Embryonic facial prominence (tissue), 1 donor: ENCODE results near the gene SSMEM1.
"Not testable (repeated sequence)": the region's sequence is repeated elsewhere in the genome, so short reads cannot be mapped to it uniquely, and the experiment has no call there.

Experiments
- DNase-seq: peaks from one replicate; pipeline ENCODE4 v3.0.0-alpha.2; 2016; ENCODE audit errors: extremely low spot score

The SSMEM1 gene

DNA sequence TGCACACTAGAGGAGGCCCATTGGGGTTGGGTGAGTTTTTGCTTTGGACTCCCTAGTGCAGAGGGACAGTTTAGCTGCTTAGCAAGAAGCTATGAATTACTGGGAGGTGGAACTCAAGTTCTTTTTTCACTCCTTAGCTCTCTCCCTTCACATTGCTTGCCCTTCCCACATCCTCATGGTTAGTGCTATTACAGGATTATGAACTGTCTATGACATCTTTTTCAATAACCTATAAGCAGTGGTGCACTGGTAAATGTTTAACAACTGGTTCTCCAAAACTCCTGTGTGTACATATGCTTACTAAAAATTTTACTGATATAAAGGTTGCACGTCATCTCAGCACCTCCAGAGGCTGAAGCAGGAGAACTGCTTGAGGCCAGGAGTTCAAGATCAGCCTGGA is 6.2 kb downstream of the SSMEM1 start:
- DNase-seq, result no peak

DNA sequence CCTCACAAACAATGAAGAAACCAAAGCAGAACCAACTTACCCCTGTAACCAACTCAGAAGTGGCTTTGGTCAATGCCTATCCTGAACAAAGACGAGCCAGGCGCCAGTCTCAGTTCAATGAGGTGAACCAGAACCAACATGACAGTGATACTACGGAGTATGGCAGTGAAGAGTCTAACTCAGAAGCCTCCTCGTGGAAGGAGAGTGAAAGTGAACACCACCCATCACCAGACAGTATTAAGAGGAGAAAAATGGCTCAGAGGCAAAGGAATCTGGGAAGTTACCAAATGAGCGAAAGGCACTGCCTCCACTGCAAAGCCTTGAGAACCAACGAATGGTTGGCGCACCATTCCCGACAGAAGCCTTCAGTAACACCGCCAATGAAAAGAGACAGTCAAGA is 8.4 kb downstream of the SSMEM1 start:
- no peak for DNase-seq

DNA sequence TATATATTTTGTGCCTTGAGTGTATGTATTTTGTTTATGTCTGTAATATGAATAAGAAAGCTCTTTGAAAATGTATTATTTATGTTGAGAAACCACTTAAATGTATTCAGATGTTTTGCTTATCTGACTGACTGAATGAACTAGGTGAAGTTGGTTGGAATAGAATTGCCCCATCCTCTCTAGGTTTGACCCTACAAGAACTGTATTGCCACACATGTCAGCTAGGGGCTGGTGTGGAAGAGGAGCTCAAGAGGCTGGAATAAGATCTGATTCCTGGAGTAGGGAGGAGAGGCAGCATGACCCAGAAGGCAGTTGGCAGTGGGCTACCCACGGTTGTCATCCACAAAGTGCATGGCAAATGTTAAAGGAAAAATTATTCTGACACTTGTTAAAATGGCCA is 9.1 kb downstream of the SSMEM1 start:
- no peak for DNase-seq

DNA sequence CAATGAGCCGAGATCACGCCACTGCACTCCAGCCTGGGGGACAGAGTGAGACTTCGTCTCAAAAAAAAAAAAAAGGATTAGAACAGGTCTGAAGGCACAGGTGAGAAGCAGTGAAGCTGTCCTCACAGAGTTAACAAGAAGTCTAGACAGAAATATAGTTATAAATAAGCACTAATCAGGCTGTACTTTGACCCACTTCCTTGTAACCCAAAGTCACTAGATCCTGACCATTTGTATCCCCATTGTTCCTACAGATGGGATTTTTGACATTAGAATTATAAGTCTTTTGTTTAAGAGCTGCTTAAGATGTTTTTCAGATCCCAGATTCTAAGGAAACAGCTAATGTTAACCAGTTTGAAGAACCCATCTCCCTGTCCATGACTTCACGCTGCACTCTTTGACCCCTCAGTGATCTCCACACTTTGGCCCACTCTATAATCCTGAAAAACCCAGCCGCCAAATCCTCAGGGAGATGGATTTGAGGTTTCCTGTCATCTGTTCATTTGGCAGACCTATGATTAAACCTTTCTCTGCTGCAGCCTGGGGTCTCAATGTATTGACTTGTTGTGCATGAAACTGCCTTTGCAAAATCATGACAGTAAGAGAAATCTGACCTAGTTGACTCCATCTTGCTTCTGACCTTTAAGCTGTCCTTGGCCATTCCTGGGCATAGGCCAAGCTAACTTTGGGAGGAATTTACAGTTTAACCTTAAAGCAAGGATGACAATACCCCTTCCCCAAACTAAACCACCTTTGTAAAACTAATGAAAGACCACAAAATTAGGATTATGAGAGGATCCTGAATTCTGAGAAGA is 11.4 kb downstream of the SSMEM1 start:
- DNase-seq, result no peak

DNA sequence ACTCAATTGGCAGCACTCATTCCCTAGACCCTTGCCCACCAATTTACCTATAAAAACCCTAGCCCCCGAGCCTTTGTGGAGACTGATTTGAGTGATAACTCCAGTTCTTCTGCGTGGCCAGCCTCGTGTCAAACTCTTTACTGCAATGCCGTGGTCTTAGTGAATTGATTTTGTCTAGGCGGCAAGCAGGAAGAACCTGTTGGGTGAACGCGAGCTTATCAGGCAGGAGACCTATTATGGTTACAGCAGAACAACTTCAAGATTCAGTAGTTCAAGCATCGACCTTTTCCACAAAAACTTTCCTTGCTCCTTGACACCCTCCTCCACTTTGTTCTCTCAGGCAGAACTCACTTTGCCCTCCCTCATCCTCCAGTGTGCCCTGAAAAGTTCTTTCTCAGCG is 12.2 kb downstream of the SSMEM1 start:
- no peak for DNase-seq

DNA sequence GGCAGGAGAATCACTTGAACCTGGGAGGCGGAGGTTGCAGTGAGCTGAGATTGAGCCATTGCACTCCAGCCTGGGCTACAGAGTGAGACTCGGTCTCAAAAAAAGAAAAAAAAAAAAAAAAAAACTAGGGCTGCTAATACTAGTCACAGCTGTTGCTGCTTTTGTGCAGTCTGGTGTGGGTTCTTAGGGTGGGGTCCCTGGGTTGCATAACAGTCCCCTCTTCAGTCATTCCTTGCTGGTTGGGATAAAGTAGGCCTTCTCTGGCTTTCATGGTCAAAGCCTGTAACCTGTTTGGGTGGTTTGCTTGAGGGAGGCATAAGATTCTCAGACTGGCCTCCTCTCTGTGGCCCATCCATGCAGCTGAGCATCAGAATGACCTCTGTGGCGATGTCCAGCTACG is 14.1 kb downstream of the SSMEM1 start:
- no peak for DNase-seq

DNA sequence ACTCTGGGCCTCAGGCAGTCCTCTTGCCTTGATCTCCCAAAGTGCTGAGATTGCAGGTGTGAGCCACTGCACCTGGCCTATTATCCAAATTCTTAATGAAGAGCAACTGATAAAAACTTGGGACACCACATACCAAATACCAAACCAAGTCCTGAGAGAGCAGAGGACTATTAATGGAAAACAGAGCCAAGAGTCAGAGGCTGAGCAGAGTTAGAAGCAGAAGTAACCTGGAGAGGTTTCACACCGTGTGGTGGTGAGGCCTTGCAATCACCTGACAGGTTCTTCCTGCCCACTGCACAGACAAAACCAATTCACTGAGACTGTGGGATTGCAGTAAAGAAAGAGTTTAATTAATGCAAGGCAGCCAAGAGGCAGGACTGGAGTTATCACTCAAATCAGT is 16.0 kb downstream of the SSMEM1 start:
- DNase-seq, result no peak

DNA sequence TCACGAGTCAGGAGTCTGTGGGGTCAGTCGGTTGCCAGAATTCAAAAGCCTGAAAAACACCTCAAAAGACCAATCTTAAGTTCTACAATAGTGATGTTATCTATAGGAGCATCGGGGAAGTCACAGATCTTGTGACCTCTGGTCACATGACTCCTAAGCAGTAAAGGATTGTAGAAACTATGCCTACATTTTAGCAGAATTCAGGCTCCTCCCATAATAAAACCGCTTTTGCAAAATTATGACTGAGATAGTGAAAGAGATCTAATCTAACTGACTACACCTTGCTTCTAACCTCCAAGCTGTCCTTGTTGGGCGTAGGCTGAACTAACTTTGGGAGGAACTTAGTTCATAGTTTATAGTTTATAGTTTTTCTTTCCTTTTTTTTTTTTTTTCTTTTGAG is 16.6 kb downstream of the SSMEM1 start:
- DNase-seq, result no peak

DNA sequence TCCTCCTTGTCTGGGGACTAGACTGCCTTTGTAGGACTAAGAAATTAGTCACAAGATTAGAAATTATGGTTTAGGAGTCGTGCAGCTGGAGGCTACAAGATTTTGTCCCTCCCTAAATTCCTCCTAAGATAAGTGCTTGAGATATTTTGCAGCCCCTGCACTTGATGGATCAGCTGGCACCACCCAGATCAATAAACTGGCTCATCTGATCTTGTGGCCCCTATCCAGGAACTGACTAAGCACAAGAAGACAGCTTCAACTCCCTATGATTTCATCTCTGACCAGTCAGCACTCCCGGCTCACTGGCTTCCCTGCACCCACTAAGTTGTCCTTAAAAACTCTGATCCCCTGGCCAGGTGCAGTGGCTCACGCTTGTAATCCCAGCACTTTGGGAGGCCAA is 17.3 kb downstream of the SSMEM1 start:
- DNase-seq, result not testable (repeated sequence)

DNA sequence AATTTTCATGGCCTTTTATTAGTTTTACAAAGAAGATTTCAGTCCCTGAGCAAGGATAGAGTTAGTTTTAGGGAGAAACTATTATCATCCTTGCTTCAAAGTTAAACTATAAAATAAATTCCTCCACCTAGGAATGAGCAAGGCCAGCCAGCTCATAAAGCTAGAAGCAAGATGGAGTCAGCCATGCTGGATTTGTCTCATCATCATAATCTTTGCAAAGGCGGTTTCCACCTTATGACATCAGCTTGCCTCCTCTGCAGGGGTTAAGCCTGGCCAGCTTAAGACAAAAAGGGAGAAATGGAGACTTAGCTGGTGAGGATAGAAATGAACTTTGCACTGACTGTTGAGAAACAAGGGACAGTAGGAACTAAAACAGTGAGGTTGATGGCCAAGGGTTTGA is 18.7 kb downstream of the SSMEM1 start:
- DNase-seq, result no peak

DNA sequence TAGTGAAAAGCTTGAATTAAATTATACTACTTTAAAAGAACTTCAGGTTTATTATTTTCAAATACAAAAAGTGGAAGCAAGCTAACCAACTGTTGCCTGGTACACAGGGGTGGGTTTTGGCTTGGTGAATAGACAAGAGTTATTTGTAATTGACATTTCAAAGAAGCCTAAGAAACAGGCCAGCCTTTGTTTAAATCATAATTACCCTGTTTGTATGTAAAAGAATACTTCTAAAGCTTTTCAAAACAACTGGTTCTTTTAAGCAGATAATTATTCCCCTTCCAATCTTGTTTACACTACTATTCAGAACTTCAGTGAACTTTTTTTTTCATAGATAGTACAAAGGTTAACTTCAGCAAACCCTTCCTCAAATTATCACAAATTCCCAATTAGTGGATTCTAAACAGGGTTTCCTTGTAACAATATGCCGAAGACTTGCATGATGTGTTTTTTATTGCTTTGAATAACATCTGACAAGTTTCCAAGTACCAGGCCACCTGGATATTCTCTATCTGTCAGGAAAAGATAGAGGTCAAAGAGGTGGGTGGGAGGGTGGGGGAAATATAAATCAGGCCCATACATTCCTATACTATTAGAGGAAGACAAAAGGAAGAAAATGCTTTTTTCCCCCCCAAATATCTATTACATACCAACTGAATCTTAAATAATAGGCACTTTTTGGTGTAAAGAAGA is 20.4 kb downstream of the SSMEM1 start:
- no peak for DNase-seq

DNA sequence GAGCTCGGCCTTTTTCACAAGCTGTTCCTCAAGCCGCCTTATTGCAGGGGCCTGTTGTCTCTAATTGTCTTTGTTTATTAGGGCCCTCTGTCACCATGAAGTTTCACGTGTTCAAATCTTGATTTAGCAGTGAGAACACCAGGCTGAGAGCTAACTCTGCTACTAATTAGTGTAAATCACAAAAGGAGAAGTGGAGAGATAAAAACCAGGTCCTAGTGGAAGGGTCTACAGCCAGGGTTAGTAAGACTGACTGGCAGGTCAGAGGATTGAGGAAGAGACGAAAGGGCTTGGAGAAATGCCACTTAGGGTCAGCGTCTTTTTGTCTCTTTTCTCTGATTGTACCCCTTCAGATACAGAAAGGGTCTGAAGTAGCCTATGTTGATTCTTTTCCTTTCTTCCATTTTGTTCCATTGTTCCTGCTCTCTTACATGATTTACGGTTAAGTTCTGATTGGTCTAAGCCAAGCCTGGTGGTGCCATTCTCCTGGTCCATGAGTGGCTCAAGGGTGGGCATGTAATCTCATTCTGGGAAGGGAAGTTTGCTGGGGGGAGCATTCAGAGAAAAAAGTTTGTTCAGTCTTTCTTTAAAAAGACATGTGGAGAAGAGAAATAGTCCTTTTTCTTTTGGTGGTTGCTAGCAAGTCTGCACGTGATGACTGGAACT is 21.3 kb downstream of the SSMEM1 start:
- no peak for DNase-seq

DNA sequence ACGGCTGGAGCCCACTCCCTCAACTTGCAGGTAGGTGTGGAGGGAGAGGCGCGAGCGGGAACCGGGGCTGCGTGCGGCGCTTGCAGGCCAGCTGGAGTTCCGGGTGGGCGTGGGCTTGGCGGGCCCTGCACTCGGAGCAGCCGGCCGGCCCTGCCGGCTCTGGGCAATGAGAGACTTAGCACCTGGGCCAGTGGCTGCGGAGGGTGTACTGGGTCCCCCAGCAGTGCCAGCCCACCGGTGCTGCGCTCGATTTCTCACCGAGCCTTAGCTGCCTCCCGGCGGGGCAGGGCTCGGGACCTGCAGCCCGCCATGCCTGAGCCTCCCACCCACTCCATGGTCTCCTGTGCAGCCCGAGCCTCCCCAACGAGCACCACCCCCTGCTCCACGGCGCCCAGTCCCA is 22.3 kb downstream of the SSMEM1 start:
- DNase-seq, result not testable (repeated sequence)

DNA sequence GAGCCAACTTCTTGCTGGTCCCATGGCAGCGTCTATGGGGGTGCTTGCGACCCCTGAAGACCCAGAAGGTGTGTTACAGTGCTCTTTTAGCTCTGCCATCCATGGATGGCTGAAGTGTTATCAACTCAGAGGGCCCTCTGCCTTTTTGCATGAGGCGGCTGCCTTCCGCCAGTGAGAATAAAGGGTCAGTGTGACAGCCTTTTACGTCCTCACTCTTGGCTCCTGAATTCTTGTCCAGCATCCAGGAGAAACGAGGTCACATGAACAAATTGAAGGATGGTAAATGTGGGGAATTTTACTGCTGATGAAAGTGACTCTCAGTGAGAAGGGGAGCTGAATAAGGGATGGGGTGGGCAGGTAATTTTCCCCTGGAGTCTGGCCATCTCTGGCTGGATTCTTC is 24.1 kb downstream of the SSMEM1 start:
- no peak for DNase-seq

DNA sequence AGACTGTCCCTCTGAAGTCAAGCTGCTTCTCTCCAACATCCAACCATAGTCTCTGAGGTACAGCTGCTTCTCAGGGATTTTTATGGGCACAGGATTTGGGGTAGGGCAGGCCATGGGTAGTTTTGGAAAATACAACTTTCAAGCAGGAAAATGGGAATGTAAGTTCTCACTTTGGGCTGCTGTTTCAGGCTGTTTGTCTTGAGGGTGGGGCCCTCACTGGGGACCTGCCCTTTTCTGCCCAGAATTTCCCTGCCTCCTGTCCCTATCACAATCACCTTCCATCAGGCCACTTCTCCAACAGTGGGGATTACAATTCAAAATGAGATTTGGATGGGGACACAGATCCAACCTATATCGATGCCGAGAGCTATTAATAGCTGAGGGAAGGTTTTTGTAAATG is 24.5 kb downstream of the SSMEM1 start:
- no peak for DNase-seq

DNA sequence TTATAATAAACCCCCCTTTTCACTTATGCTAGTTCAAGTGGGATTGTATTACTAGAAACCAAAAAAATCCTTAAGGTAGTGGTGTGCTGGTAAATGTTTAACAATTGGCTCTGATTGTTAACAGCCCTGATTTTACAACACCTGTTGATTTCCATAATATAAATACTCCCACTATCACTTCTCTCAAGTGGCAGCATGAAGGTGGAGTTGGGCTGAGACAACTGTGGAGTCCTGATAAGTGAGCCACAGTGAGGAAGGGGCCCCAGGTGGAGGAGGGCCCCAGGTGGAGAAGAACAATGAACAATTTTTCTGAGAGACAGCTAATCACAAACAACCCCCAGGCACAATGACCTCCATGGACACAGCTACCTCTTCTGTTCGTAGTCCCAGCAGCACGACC is 26.4 kb downstream of the SSMEM1 start:
- DNase-seq, result no peak

DNA sequence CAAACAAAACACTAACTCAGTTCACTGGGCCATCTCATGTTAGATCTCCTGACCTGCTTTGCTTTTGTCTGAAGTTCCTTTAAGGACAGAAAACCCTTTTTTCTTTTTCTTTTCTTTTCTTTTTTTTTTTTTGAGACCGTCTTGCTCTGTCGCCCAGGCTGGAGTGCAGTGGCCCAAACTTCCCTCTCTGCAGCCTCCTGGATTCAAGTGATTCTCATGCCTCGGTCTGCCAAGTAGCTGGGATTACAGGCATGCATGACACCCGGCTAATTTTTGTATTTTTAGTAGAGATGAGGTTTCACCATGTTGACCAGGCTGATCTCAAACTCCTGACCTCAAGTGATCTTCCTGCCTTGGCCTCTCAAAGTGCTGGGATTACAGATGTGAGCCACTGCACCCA is 28.7 kb downstream of the SSMEM1 start:
- DNase-seq, result not testable (repeated sequence)

DNA sequence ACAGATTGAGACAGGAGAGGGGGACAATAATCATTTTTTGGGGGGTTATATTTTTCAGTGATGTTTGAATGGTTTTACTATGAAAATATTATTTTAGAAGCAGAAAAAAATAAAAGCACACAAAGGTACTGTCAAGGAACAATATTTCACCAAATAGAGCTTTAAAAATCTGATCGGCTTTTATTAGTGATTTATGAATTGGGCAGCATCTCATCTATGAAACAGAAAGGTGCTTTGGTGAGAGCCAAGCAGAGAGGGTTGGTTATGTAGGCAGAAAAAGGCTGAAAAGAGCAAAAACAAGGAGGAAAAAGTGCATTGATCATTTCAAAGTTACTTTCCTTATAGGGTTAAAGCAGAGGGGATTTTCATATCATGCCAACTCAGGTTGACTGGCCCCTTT is 32.6 kb downstream of the SSMEM1 start:
- DNase-seq, result no peak

DNA sequence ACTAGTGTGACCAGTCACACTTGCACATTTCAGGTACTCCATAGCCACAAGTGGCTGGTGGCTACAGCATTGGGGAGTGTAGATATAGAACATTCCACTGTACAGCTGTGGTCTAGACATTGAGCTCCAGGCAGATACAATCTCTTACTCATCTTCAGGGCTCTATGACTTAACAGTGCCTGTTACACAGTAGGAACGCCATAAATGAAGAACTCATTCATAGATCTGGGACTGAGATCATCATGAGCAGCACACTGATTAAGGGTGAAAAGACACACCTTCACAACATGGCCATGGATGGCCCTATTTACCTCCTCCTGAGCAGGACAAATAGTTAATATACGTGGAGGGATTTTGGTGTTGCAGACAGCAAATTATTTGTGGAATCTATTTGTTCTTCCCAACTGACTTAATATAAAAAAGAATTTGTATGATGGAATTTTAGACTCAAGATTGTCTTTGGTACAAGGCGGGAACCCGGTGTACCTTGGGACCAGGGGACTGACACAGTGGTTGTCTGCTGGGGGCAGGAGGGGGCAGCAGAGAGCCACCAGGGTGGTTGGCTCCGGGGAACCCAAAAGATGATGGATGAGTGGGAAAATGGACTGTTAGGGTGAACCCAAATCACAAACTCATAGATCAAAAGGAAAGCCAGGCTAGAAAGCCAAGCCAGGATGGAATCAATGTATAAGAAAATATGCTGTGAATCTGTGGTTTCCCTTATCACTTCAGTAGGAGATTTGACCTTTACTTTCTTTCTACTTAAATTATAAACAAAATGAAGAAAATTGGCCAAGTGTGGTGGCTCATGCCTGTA is 34.7 kb downstream of the SSMEM1 start:
- no peak for DNase-seq

DNA sequence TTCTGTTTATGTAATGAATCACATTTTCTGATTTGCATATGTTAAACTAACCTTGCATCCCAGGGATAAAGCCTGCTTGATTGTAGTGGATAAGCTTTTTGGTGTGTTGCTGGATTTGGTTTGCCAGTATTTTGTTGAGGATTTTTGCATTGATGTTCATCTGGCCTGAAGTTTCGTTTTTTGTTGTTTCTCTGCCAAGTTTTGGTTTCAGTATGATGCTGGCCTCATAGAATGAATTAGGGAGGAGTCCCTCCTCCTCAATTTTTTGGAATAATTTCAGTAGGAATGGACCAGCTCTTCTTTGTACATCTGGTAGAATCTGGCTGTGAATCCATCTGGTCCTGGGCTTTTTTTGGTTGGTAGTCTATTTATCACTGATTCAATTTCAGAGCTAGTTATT is 35.8 kb downstream of the SSMEM1 start:
- not testable (repeated sequence) for DNase-seq

DNA sequence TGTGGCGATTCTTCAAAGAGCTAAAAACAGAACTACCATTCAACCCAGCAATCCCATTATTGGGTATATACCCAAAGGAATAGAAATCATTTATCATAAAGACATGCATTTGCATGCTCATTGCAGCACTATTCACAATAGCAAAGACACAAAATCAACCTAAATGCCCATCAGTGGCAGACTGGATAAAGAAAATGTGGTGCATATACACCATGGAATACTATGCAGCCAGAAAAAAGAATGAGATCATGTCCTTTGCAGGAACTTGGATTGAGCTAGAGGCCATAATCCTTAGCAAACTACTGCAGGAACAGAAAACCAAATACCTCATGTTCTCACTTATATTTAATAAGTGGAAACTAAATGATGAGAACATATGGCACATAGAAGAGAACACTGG is 38.8 kb downstream of the SSMEM1 start:
- DNase-seq, result not testable (repeated sequence)

DNA sequence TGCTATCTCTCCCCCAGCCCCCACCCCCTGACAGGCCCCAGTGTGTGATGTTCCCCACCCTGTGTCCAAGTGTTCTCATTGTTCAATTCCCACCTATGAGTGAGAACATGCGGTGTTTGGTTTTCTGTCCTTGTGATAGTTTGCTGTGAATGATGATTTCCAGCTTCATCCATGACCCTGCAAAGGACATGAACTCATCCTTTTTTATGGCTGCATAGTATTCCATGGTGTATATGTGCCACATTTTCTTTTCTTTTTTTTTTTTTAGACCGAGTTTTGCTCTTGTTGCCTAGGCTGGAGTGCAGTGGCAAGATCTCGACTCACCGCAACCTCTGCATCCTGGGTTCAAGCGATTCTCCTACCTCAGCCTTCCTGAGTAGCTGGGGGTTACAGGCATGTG is 41.2 kb downstream of the SSMEM1 start:
- DNase-seq, result not testable (repeated sequence)
